K562 (cell line): Measurements from ENCODE around the gene HOXB13. TPM values are rescaled to one million over a fixed set of nuclear protein-coding genes. Genes with fewer than 3 reads are reported as not detected.

Source experiments
- ATAC-seq: fragments of 200-7000 bp; cut with Tn5 transposase; 3 replicates; pipeline ENCODE4 v1.9.1; 2020; ENCODE audit warnings: moderate library complexity
- BruUV-seq: library from RNA; stranded (reverse); fragments of 400-500 nt; replicated peaks from 2 replicates; lab custom pipeline; 2021; lab: Mats Ljungman, UMichigan
- CTCF ChIA-PET: fragments of 300-600 bp; formaldehyde crosslinking; extraction: SDS; loops from one replicate; lab custom pipeline; 2021; ENCODE audit warnings: low intra/inter-chr PET ratio; lab: Yijun Ruan, JAX
- POLR2A ChIA-PET: fragments of 300-600, 350-650 bp; sonication (Branson Sonifier 250); formaldehyde crosslinking; extraction: SDS; loops from one replicate; lab custom pipeline; 2021; ENCODE audit warnings: antibody characterized with exemption, inconsistent platforms; lab: Yijun Ruan, JAX
- DNase-seq, 4 experiments: peaks; one replicate each; pipeline versions ENCODE4 v3.0.0 to v3.0.0-alpha.2; 2011 to 2018; ENCODE audit warnings: low spot score in 3 of 4, mixed read lengths in 3 of 4; ENCODE audit errors: extremely low read depth in 1 of 4
- FAIRE-seq: peaks from 2 replicates; lab custom pipeline; 2011; peaks lifted over from hg19 to GRCh38; lab: Jason Lieb, UNC
- H2AFZ ChIP-seq: 2 replicates; pipeline ENCODE4 v1.6.0; 2011; ENCODE audit warnings: low read depth, low read length, control low read depth, inconsistent platforms
- H3K27ac ChIP-seq: fragments of 200-600 bp; 3 replicates; pipeline ENCODE4 v1.8.0; 2011; ENCODE audit warnings: low read depth, mild to moderate bottlenecking, control low read depth, inconsistent platforms, low read length, moderate library complexity, mixed read lengths; ENCODE audit errors: extremely low read depth
- H3K27me3 ChIP-seq, 2 experiments: fragments of 300-600 bp in 1 of 2; 2 replicates in 1 of 2; 3 replicates in 1 of 2; pipeline versions ENCODE4 v1.6.0 to v1.8.0; 2011; ENCODE audit warnings: inconsistent platforms in 2 of 2, low read length in 2 of 2, mild to moderate bottlenecking in 1 of 2, mixed read lengths in 1 of 2, moderate library complexity in 1 of 2; ENCODE audit not compliant: control insufficient read depth in 2 of 2, insufficient read depth in 2 of 2
- H3K36me3 ChIP-seq: fragments of 300-600 bp; 3 replicates; pipeline ENCODE4 v1.8.0; 2011; ENCODE audit warnings: mild to moderate bottlenecking, low read length, inconsistent platforms; ENCODE audit not compliant: control insufficient read depth, insufficient read depth
- H3K4me1 ChIP-seq, 2 experiments: fragments of 200-600 bp in 1 of 2; replicated peaks in 1 of 2; 2 replicates in 1 of 2; 3 replicates in 1 of 2; pipeline versions ENCODE4 v1.5.1 to v1.8.0; 2011; ENCODE audit warnings: inconsistent platforms in 2 of 2, low read length in 2 of 2, mild to moderate bottlenecking in 1 of 2, mixed read lengths in 1 of 2, moderate library complexity in 1 of 2; ENCODE audit not compliant: control insufficient read depth in 2 of 2, insufficient read depth in 2 of 2
- H3K4me2 ChIP-seq: 2 replicates; pipeline ENCODE4 v1.6.1; 2011; ENCODE audit warnings: low read length, control low read depth, inconsistent platforms, mixed read lengths; ENCODE audit not compliant: insufficient read depth
- H3K4me3 ChIP-seq: fragments of 200-600 bp; sonication (generic), shearing (Covaris generic); 2 replicates; pipeline ENCODE4 v1.5.1; 2016; ENCODE audit warnings: control low read depth, inconsistent platforms
- H3K79me2 ChIP-seq: fragments of 200-600 bp; 3 replicates; pipeline ENCODE4 v1.8.0; 2011; ENCODE audit warnings: low read length, inconsistent platforms; ENCODE audit not compliant: control insufficient read depth, insufficient read depth
- H3K9ac ChIP-seq, 2 experiments: 2 replicates each; pipeline versions ENCODE4 v1.6.0 to v1.6.1; 2011; ENCODE audit warnings: low read depth in 2 of 2, low read length in 2 of 2, control low read depth in 1 of 2, inconsistent platforms in 1 of 2, mild to moderate bottlenecking in 1 of 2, mixed read lengths in 1 of 2; ENCODE audit not compliant: insufficient read depth in 1 of 2
- H3K9me1 ChIP-seq: one replicate; pipeline ENCODE4 v1.6.0; 2011; ENCODE audit warnings: inconsistent platforms, mild to moderate bottlenecking, low read length, moderate library complexity; ENCODE audit not compliant: control insufficient read depth, insufficient read depth
- H3K9me3 ChIP-seq: replicated peaks from 2 replicates; pipeline ENCODE4 v1.5.1; 2011; ENCODE audit warnings: low read depth, low read length, inconsistent platforms; ENCODE audit not compliant: control insufficient read depth, insufficient read depth
- H4K20me1 ChIP-seq: replicated peaks from 2 replicates; pipeline ENCODE4 v1.6.1; 2011; ENCODE audit warnings: low read length, inconsistent platforms, mixed read lengths; ENCODE audit not compliant: control insufficient read depth, insufficient read depth
- POLR3A ChIP-seq: IDR thresholded peaks from 2 replicates; pipeline ENCODE4 v1.6.1; 2011; ENCODE audit warnings: borderline replicate concordance, mild to moderate bottlenecking, moderate library complexity; ENCODE audit not compliant: insufficient read length, insufficient read depth; ENCODE audit errors: extremely low read depth
- RB1 ChIP-seq: fragments of 450-650 bp; IDR thresholded peaks from 2 replicates; pipeline ENCODE4 v1.6.1; 2017; ENCODE audit warnings: low read depth, mild to moderate bottlenecking
- ZNF324 ChIP-seq: fragments of 250-450 bp; sonication (Bioruptor Pico); IDR thresholded peaks from 2 replicates; pipeline ENCODE4 v1.4.0; 2020; ENCODE audit warnings: mild to moderate bottlenecking
- ZNF57 ChIP-seq: fragments of 450-650 bp; formaldehyde crosslinking; IDR thresholded peaks from 2 replicates; pipeline ENCODE4 v1.4.0; 2020; ENCODE audit warnings: mild to moderate bottlenecking, moderate library complexity
- in situ Hi-C: fragments of 300-500 bp; cut with MboI; formaldehyde crosslinking; loops from 4 replicates; pipeline ENCODE4 v1.15.0; 2018; ENCODE audit warnings: inconsistent platforms, mixed read lengths
- intact Hi-C: fragments of 100-400 bp; cut with micrococcal nuclease; formaldehyde crosslinking; loops from 2 replicates; pipeline ENCODE4 v1.14.2; 2022
- polyA plus RNA-seq, 8 experiments: library from polyadenylated mRNA; depleted of rRNA in 4 of 8; stranded (reverse) in 5 of 8; unstranded in 3 of 8; fragments of >200 nt; fragmentation: Nextera tagmentation in 2 of 8; fragmentation: Illumina TruSeq in 1 of 8; extraction: Ambion mirVana in 2 of 8; extraction: Trizol in 1 of 8; gene quantifications; 2 replicates each; pipeline versions ENCODE4 v1.2.1 to v1.2.3, GENCODE V29; 2011 to 2014; ENCODE audit warnings: inconsistent platforms in 1 of 8, missing spikeins in 1 of 8
- total RNA-seq, 7 experiments: library from RNA; depleted of rRNA in 6 of 7; stranded (reverse); fragments of >200 nt in 6 of 7; fragmentation: Illumina TruSeq in 2 of 7; extraction: Trizol in 2 of 7; gene quantifications; 2 replicates each; pipeline versions ENCODE4 v1.2.1 to v1.2.3, GENCODE V29; 2011 to 2021; ENCODE audit warnings: low replicate concordance in 1 of 7
- TF ChIP-seq, protein P1 (sequence below): sonication (generic); formaldehyde crosslinking; IDR thresholded peaks from 2 replicates; pipeline ENCODE4 v1.8.1; 2023; ENCODE audit warnings: mild to moderate bottlenecking, missing genetic modification reagents
- TF ChIP-seq, protein P2 (sequence below): fragments of 200-400 bp; formaldehyde crosslinking; IDR thresholded peaks from 2 replicates; pipeline ENCODE4 v1.6.1; 2017; ENCODE audit warnings: mild to moderate bottlenecking, low read depth, low read length, moderate library complexity

Gene HOXB13
- total and polyA plus RNA-seq, 9 of the 15 experiments (the other 6 are each of a cell fraction or from before 2014, with no cell fraction given): not detected

DNA sequence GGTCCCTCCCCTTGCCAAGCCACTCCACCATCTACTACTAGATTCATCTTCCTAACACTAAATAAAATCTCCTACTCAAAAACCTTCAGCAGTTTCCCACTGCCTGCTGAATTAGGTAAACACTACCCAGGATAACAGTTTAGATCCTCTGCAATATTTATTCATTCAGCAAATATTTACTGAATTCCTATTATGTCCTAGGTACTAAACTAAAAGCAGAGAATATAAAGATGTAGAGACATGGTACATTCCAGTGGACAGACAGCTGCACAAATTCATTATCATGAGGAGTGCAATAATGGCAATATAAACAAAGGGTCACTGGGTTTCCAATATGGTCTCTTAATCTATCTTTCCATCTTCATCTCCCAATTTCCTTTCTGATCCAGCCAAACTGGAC is 30.7 kb upstream of the HOXB13 start:
- no peak overlapping the region for H3K27ac ChIP-seq
- H3K4me2 ChIP-seq: no peak overlapping the region
- H4K20me1 ChIP-seq: 0 out of 2 replicates have a peak, but pooled peaks cover under 1% of the 10 kb centered on the region
- BruUV-seq: no TSS peak
- H3K27me3 ChIP-seq: peaks cover 45 to 56% of the 10 kb centered on the region in 2 experiments
- FAIRE-seq (no peak), DNase-seq (no peak), ATAC-seq (no peak)
- H3K9ac ChIP-seq: no peak overlapping the region
- in situ Hi-C loops: no loop called here
- no peak overlapping the region for H3K4me3 ChIP-seq
- ChIA-PET POLR2A (interaction anchor here (1.1 kb wide), 1 partner anchor 22 kb away, joined by 3 read pairs; no protein-coding TSS in a partner anchor), CTCF (no interaction called here)
- no peaks in the 10 kb centered on the region for H3K9me1 ChIP-seq
- H2AFZ ChIP-seq: no peak overlapping the region
- H3K9me3 ChIP-seq: no peaks in the 10 kb centered on the region
- no peaks in the 10 kb centered on the region for H3K79me2 ChIP-seq
- intact Hi-C loops: no loop called here
- TF ChIP-seq, protein P1, sequence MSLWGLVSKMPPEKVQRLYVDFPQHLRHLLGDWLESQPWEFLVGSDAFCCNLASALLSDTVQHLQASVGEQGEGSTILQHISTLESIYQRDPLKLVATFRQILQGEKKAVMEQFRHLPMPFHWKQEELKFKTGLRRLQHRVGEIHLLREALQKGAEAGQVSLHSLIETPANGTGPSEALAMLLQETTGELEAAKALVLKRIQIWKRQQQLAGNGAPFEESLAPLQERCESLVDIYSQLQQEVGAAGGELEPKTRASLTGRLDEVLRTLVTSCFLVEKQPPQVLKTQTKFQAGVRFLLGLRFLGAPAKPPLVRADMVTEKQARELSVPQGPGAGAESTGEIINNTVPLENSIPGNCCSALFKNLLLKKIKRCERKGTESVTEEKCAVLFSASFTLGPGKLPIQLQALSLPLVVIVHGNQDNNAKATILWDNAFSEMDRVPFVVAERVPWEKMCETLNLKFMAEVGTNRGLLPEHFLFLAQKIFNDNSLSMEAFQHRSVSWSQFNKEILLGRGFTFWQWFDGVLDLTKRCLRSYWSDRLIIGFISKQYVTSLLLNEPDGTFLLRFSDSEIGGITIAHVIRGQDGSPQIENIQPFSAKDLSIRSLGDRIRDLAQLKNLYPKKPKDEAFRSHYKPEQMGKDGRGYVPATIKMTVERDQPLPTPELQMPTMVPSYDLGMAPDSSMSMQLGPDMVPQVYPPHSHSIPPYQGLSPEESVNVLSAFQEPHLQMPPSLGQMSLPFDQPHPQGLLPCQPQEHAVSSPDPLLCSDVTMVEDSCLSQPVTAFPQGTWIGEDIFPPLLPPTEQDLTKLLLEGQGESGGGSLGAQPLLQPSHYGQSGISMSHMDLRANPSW (CRISPR knock-in tag): no peak
- TF ChIP-seq ZNF57 (CRISPR knock-in tag): no peak
- TF ChIP-seq ZNF324 (CRISPR knock-in tag): no peak
- TF ChIP-seq, protein P2, sequence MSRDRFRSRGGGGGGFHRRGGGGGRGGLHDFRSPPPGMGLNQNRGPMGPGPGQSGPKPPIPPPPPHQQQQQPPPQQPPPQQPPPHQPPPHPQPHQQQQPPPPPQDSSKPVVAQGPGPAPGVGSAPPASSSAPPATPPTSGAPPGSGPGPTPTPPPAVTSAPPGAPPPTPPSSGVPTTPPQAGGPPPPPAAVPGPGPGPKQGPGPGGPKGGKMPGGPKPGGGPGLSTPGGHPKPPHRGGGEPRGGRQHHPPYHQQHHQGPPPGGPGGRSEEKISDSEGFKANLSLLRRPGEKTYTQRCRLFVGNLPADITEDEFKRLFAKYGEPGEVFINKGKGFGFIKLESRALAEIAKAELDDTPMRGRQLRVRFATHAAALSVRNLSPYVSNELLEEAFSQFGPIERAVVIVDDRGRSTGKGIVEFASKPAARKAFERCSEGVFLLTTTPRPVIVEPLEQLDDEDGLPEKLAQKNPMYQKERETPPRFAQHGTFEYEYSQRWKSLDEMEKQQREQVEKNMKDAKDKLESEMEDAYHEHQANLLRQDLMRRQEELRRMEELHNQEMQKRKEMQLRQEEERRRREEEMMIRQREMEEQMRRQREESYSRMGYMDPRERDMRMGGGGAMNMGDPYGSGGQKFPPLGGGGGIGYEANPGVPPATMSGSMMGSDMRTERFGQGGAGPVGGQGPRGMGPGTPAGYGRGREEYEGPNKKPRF: no peak
- TF ChIP-seq POLR3A: no peak
- TF ChIP-seq RB1: no peak
- H3K36me3 ChIP-seq: no peaks in the 10 kb centered on the region
- peaks cover 0 to 6% of the 10 kb centered on the region in 2 experiments; a peak in 2 of 5 replicates for H3K4me1 ChIP-seq
